Panc1 (cell line): Measurements from ENCODE around the gene RCOR2. TPM values are rescaled to one million over a fixed set of nuclear protein-coding genes. Genes with fewer than 3 reads are reported as not detected.

ENCODE experiments used
- ATAC-seq: fragments of 200-7000 bp; cut with Tn5 transposase; 2 replicates; pipeline ENCODE4 v1.9.1; 2020; ENCODE audit warnings: mild to moderate bottlenecking, moderate library complexity
- BruUV-seq: library from RNA; stranded (reverse); fragments of 400-500 nt; replicated peaks from 2 replicates; lab custom pipeline; 2021; lab: Mats Ljungman, UMichigan
- CTCF ChIA-PET: fragments of 300-600 bp; sonication (Branson Sonifier 250); formaldehyde crosslinking; loops from one replicate; lab custom pipeline; 2022; ENCODE audit warnings: antibody characterized with exemption; lab: Charles Lee
- POLR2A ChIA-PET: fragments of 300-600 bp; sonication (Branson Sonifier 250); formaldehyde crosslinking; loops from one replicate; lab custom pipeline; 2022; ENCODE audit warnings: antibody characterized with exemption; lab: Charles Lee
- DNase-seq: peaks from one replicate; pipeline ENCODE4 v3.0.0-alpha.2; 2010; ENCODE audit warnings: low read depth, low spot score
- H3K27ac ChIP-seq: 2 replicates; pipeline ENCODE4 v1.5.1; 2011; ENCODE audit warnings: mild to moderate bottlenecking, low read length, inconsistent platforms
- H3K27me3 ChIP-seq: fragments of 200-500 bp; sonication (Bioruptor generic); 2 replicates; pipeline ENCODE4 v1.6.0; 2014; ENCODE audit warnings: low read length, inconsistent platforms; ENCODE audit not compliant: control insufficient read depth, insufficient read depth
- H3K36me3 ChIP-seq: fragments of 200-500 bp; sonication (Bioruptor generic); 2 replicates; pipeline ENCODE4 v1.5.1; 2014; ENCODE audit warnings: inconsistent platforms, mild to moderate bottlenecking, low read length, moderate library complexity; ENCODE audit not compliant: control insufficient read depth, insufficient read depth
- H3K4me1 ChIP-seq: 2 replicates; pipeline ENCODE4 v1.5.1; 2011; ENCODE audit warnings: inconsistent platforms, mild to moderate bottlenecking, low read length, moderate library complexity; ENCODE audit not compliant: control insufficient read depth, insufficient read depth
- H3K4me3 ChIP-seq, 2 experiments: 2 replicates each; pipeline ENCODE4 v1.5.1; 2011 to 2012; ENCODE audit warnings: low read depth in 2 of 2, low read length in 2 of 2, mild to moderate bottlenecking in 2 of 2, inconsistent platforms in 1 of 2, moderate library complexity in 1 of 2
- H3K9me3 ChIP-seq: fragments of 200-500 bp; sonication (Bioruptor generic); 2 replicates; pipeline ENCODE4 v1.5.1; 2014; ENCODE audit warnings: low read depth, mild to moderate bottlenecking, inconsistent platforms, low read length, moderate library complexity; ENCODE audit not compliant: control insufficient read depth, insufficient read depth
- POLR2AphosphoS5 ChIP-seq: IDR thresholded peaks from 2 replicates; pipeline ENCODE4 v1.6.1; 2012; ENCODE audit warnings: mild to moderate bottlenecking, low read depth, low read length, moderate library complexity
- SIN3A ChIP-seq: IDR thresholded peaks from 2 replicates; pipeline ENCODE4 v1.6.1; 2012; ENCODE audit warnings: low read depth, mild to moderate bottlenecking, low read length, moderate library complexity, borderline replicate concordance; ENCODE audit not compliant: insufficient read depth
- TCF7L2 ChIP-seq: IDR thresholded peaks from 2 replicates; pipeline ENCODE4 v1.6.1; 2011; ENCODE audit warnings: mild to moderate bottlenecking, low read depth, low read length, inconsistent platforms
- in situ Hi-C: cut with HindIII; loops from 2 replicates; pipeline ENCODE4 v1.10.0; 2016; ENCODE audit warnings: low sequenced_read_pairs, low pct_unique_long_range_greater_than_20kb
- intact Hi-C: fragments of 100-400 bp; cut with micrococcal nuclease; formaldehyde crosslinking; loops from one replicate; pipeline ENCODE4 v1.10.0; 2022; ENCODE audit not compliant: unreplicated experiment
- total RNA-seq: library from RNA; stranded (reverse); gene quantifications from one replicate; pipeline ENCODE4 v1.2.1, GENCODE V29; 2021; ENCODE audit not compliant: unreplicated experiment
- TF ChIP-seq, protein P1 (sequence below): fragments of 450-650 bp; IDR thresholded peaks from 2 replicates; pipeline ENCODE4 v1.5.1; 2017; ENCODE audit warnings: mild to moderate bottlenecking
- TF ChIP-seq, protein P2 (sequence below), 2 experiments: IDR thresholded peaks; 2 replicates each; pipeline ENCODE4 v1.6.1; 2011 to 2012; ENCODE audit warnings: low read depth in 2 of 2, control low read depth in 1 of 2, low read length in 1 of 2, mild to moderate bottlenecking in 1 of 2, moderate library complexity in 1 of 2; ENCODE audit not compliant: insufficient read depth in 1 of 2

The RCOR2 gene
- total RNA-seq, 1 experiment from 2014 or later = 10.2 TPM

DNA sequence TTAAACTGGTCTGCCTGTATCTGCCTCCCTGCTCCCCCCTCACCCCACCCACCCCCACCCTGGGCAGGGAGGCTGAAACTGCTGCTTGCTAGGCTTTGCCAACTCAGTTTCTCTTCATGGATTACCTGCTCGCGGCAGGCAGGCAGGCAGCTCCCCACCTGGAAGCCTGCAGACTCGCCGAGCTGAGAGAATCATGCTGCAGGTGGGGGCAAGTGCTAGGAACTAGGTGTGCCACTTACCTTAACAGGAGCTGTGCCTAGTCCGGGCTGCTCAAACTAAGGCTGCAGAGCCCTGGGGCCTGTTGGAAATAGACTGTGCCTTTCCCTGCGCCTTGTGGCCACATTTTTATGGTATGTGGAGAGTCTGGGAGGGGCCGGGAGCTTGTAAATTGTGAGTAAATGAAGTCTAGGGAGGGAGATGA, 47.8 kb downstream of the RCOR2 start:
- H3K9me3 ChIP-seq = no peaks in the 10 kb centered on the region
- peaks cover 32% of the 10 kb centered on the region for H3K4me1 ChIP-seq
- no TSS peak for BruUV-seq
- in situ Hi-C loops (no loop called here), intact Hi-C loops (no loop called here)
- ChIA-PET CTCF (no interaction called here), POLR2A (interaction anchor here (1.0 kb wide), 1 partner anchor 41 kb away, joined by 4 read pairs; no protein-coding TSS in a partner anchor)
- DNase-seq = no peak
- no peak overlapping the region for H3K4me3 ChIP-seq
- no peak for ATAC-seq
- no peaks in the 10 kb centered on the region for H3K27me3 ChIP-seq
- H3K36me3 ChIP-seq = no peaks in the 10 kb centered on the region
- H3K27ac ChIP-seq = no peak overlapping the region
- TF ChIP-seq TCF7L2 (no peak), POLR2AphosphoS5 (no peak)
- TF ChIP-seq, protein P1, sequence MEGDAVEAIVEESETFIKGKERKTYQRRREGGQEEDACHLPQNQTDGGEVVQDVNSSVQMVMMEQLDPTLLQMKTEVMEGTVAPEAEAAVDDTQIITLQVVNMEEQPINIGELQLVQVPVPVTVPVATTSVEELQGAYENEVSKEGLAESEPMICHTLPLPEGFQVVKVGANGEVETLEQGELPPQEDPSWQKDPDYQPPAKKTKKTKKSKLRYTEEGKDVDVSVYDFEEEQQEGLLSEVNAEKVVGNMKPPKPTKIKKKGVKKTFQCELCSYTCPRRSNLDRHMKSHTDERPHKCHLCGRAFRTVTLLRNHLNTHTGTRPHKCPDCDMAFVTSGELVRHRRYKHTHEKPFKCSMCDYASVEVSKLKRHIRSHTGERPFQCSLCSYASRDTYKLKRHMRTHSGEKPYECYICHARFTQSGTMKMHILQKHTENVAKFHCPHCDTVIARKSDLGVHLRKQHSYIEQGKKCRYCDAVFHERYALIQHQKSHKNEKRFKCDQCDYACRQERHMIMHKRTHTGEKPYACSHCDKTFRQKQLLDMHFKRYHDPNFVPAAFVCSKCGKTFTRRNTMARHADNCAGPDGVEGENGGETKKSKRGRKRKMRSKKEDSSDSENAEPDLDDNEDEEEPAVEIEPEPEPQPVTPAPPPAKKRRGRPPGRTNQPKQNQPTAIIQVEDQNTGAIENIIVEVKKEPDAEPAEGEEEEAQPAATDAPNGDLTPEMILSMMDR = no peak
- TF ChIP-seq, protein P2, sequence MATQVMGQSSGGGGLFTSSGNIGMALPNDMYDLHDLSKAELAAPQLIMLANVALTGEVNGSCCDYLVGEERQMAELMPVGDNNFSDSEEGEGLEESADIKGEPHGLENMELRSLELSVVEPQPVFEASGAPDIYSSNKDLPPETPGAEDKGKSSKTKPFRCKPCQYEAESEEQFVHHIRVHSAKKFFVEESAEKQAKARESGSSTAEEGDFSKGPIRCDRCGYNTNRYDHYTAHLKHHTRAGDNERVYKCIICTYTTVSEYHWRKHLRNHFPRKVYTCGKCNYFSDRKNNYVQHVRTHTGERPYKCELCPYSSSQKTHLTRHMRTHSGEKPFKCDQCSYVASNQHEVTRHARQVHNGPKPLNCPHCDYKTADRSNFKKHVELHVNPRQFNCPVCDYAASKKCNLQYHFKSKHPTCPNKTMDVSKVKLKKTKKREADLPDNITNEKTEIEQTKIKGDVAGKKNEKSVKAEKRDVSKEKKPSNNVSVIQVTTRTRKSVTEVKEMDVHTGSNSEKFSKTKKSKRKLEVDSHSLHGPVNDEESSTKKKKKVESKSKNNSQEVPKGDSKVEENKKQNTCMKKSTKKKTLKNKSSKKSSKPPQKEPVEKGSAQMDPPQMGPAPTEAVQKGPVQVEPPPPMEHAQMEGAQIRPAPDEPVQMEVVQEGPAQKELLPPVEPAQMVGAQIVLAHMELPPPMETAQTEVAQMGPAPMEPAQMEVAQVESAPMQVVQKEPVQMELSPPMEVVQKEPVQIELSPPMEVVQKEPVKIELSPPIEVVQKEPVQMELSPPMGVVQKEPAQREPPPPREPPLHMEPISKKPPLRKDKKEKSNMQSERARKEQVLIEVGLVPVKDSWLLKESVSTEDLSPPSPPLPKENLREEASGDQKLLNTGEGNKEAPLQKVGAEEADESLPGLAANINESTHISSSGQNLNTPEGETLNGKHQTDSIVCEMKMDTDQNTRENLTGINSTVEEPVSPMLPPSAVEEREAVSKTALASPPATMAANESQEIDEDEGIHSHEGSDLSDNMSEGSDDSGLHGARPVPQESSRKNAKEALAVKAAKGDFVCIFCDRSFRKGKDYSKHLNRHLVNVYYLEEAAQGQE (IDR thresholded peaks at IDR 0.05; ENCODE audit: insufficient read depth in 1 of 2, low read depth in 2 of 2, low read length in 1 of 2) = no peak

DNA sequence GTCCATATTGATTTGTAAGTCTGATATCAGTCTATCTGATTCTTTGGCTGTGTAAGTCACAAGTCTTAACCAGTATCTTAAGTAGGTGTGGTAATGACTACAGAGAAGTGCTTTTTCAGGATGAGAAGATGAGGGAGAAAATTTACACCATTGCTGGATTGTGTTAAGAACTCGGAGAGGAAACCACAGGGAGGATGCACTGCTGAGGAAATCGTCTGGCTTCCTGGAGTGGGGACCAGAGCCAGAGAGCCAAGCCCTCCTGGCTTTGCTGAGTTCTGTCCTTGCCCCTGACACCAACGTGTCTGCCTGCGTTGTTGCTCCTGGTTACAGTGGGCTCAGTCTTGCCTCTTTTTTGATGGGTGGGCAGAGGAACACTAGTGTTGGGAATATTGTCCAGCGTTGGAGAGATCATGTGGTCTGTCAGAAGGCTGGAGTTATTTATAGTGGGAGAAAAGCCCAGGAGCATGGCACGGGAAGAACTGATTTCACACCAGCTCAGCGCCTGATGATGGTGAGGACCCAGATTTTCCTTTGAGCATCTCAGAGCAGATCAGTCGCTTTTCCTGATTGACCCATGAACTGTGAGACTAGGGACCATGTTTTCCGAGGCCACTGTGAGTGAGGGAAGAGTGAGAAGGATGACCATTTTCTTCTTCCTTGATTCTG, 48.4 kb downstream of the RCOR2 start:
- H3K27me3 ChIP-seq = no peaks in the 10 kb centered on the region
- H3K27ac ChIP-seq = no peak overlapping the region
- intact Hi-C loops (no loop called here), in situ Hi-C loops (no loop called here)
- no peaks in the 10 kb centered on the region for H3K9me3 ChIP-seq
- ATAC-seq (no peak), DNase-seq (no peak)
- CTCF ChIA-PET = no interaction called here
- no peak for TF ChIP-seq SIN3A
- H3K4me1 ChIP-seq = peaks cover 32% of the 10 kb centered on the region
- no TSS peak for BruUV-seq
- no peaks in the 10 kb centered on the region for H3K36me3 ChIP-seq
- no peak overlapping the region for H3K4me3 ChIP-seq
- POLR2A ChIA-PET = interaction anchor here (1.0 kb wide), 1 partner anchor 40 kb away, joined by 4 read pairs; no protein-coding TSS in a partner anchor

GRCh38 chr11:63867511-63867910, 49.5 kb downstream of the RCOR2 start:
- in situ Hi-C loops (no loop called here), intact Hi-C loops (no loop called here)
- H3K9me3 ChIP-seq = no peaks in the 10 kb centered on the region
- no peak overlapping the region for H3K4me3 ChIP-seq
- H3K27ac ChIP-seq = no peak overlapping the region
- peaks cover 31% of the 10 kb centered on the region for H3K4me1 ChIP-seq
- no peaks in the 10 kb centered on the region for H3K36me3 ChIP-seq
- POLR2A ChIA-PET = no interaction called here
- ATAC-seq (no peak), DNase-seq (no peak)
- no TSS peak for BruUV-seq
- H3K27me3 ChIP-seq = no peaks in the 10 kb centered on the region
- TF ChIP-seq, protein P2 (IDR thresholded peaks at IDR 0.05; ENCODE audit: insufficient read depth in 1 of 2, low read depth in 2 of 2, low read length in 1 of 2) = no peak
- TF ChIP-seq, protein P1 = no peak
- TF ChIP-seq SIN3A (no peak), TCF7L2 (no peak), POLR2AphosphoS5 (no peak)
- CTCF ChIA-PET = no interaction called here
